Measurements from ENCODE around the gene GID4.

GRCh38 chr17:17993852-17994251 lies 45.4 kb upstream of the GID4 start:
- TF ChIP-seq CTCF (IDR thresholded peaks at IDR 0.05) = no peak
- no peak for TF ChIP-seq EP300 (IDR thresholded peaks at IDR 0.05)
